Muscle layer of colon (tissue), 2 donors: ENCODE measurements around the gene NTHL1.
A peak's percentile ranks its signal among the peaks of the same experiment; 100 is the strongest.

ENCODE experiments used
- H3K27ac ChIP-seq: one replicate; pipeline ENCODE4 v1.7.0; 2013; ENCODE audit warnings: low read depth, mild to moderate bottlenecking, low read length, moderate library complexity
- H3K27me3 ChIP-seq, 2 donors: one replicate each; pipeline ENCODE4 v1.7.0; 2013; ENCODE audit warnings: low read length in 2 of 2, mild to moderate bottlenecking in 2 of 2; ENCODE audit not compliant: insufficient read depth in 2 of 2, control insufficient read depth in 1 of 2
- H3K36me3 ChIP-seq: one replicate; pipeline ENCODE4 v1.7.0; 2013; ENCODE audit warnings: mild to moderate bottlenecking, low read length; ENCODE audit not compliant: insufficient read depth
- H3K4me1 ChIP-seq: one replicate; pipeline ENCODE4 v1.7.0; 2013; ENCODE audit warnings: mild to moderate bottlenecking, low read length; ENCODE audit not compliant: insufficient read depth
- H3K4me3 ChIP-seq, 2 donors: one replicate each; pipeline ENCODE4 v1.7.0; 2013; ENCODE audit warnings: low read length in 2 of 2, low read depth in 1 of 2, mild to moderate bottlenecking in 1 of 2, moderate library complexity in 1 of 2
- H3K9ac ChIP-seq: one replicate; pipeline ENCODE4 v1.7.0; 2013; ENCODE audit warnings: low read length
- H3K9me3 ChIP-seq: one replicate; pipeline ENCODE4 v1.7.0; 2013; ENCODE audit warnings: mild to moderate bottlenecking, low read length
- donor health status: abdominal sarcoma.
- donor health status: Adenocarcinoma of cecum.

NTHL1 gene

DNA sequence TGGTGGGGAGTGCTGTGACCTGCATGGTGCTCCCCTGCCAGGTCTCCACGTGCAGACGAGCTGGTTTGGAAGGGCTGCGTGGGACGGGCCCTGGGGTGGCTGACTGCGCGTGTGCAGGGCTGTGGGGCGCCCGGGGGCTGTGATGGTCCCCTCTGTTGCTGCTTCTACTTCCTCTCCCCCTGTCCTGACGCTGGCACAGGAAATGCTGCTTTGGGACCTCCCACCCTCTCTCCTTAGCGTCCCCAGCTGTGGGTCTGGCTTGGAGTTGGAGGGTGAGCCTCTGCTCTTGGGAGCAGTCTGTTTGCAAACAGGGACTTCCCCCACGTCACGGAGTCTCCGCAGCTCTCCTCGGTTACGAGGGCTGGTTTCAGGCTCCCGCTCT is 35.3 kb upstream of the NTHL1 start:
- Histone ChIP-seq H3K4me1 (peaks cover 16% of the 10 kb centered on the region), H3K36me3 (peaks cover 37% of the 10 kb centered on the region), H3K9me3 (no peaks in the 10 kb centered on the region), H3K9ac (no peak overlapping the region), H3K4me3 (no peak overlapping the region), H3K27ac (no peak overlapping the region), H3K27me3 (no peaks in the 10 kb centered on the region)

DNA sequence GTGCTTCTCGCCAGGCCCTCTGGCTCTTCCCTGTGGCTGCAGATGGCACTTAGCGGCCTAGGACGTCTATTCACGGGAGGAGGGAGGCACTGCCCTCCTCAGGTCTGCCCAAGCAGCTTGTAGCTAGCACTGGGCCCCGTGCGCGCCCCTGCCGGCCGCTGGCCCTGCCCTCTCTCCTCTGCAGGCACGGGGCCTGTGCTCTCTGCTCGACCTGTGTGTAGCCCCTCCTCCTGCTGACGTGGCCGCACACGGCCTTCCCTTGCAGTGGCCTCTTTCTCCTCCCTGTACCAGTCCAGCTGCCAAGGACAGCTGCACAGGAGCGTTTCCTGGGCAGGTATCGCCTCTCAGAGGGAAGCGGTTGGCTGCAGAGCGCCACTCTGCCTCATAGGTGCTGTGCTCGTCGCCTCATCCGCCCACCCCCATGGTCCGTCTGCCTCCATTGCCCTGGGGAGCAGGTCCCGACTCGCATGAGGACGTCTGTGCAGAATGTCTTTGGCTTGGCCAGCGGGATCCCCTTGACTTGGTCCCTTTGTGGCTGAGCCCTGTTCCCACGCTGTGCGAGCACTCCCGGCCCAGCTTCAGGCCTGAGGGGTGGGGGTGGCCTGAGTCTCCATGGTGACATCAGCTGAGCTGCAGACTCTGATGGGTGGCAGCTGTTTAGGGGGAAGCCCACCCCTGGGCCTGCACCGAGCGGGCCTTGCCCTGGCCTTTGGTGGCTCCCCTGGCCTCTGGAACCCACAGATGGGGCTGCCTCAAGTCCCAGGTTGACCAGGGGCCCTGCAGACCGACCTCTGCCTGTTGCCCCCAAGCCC is 34.7 kb upstream of the NTHL1 start:
- H3K4me3 ChIP-seq: no peak overlapping the region
- H3K4me1 ChIP-seq: peaks cover 16% of the 10 kb centered on the region
- H3K27me3 ChIP-seq: no peaks in the 10 kb centered on the region
- peaks cover 42% of the 10 kb centered on the region for H3K36me3 ChIP-seq
- no peaks in the 10 kb centered on the region for H3K9me3 ChIP-seq
- H3K27ac ChIP-seq: peak overlapping the region; percentile 14
- H3K9ac ChIP-seq: no peak overlapping the region

DNA sequence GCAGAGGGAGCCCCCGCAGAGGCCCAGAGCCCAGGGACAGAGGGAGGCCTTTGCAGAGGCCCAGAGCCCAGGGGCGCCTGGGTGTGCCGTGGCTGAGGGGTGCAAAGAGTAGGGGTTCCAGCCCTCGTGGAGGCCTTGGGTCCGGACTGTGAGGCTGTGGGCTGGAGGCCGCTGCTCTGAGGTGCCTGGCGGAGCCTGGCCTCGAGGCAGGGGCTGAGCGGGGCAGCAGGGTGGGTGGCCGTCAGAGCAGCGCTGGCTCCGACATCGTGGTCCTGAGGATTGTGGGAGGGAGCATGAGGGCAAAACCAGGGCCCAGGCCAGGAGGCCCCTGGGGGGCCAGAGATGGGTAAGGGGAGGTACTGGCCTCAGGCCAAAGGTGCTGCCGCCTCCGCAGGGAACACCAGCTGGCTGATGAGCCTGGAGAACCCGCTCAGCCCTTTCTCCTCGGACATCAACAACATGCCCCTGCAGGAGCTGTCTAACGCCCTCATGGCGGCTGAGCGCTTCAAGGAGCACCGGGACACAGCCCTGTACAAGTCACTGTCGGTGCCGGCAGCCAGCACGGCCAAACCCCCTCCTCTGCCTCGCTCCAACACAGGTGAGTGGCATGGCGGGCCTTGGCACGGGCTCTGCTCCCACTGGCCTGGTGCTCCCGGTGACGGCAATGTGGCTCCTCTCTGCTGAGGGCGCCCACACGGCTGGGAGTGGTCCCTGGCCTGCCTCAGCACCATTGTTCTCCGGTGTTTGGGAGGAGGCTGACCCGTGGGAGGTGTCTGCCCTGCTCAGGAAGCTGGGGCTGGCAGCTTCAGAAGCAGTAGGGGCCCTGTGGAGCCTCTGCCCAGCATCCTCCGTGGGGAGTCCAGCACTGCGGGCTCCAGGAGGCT is 33.8 kb upstream of the NTHL1 start:
- H3K9me3 ChIP-seq: no peaks in the 10 kb centered on the region
- H3K9ac ChIP-seq: no peak overlapping the region

GRCh38 chr16:2079991-2080390 is 32.4 kb upstream of the NTHL1 start:
- H3K9ac ChIP-seq: no peak overlapping the region
- H3K36me3 ChIP-seq: peaks cover 58% of the 10 kb centered on the region
- H3K4me1 ChIP-seq: peaks cover 16% of the 10 kb centered on the region
- H3K4me3 ChIP-seq: no peak overlapping the region
- no peaks in the 10 kb centered on the region for H3K9me3 ChIP-seq
- no peaks in the 10 kb centered on the region for H3K27me3 ChIP-seq
- no peak overlapping the region for H3K27ac ChIP-seq

More for the DNA sequence above, 33.8 kb upstream of the NTHL1 start:
- Histone ChIP-seq H3K4me3 (no peak overlapping the region), H3K36me3 (peaks cover 48% of the 10 kb centered on the region), H3K4me1 (peaks cover 16% of the 10 kb centered on the region), H3K27ac (no peak overlapping the region), H3K27me3 (no peaks in the 10 kb centered on the region)

- peaks cover 58% of the 10 kb centered on the region for H3K36me3 ChIP-seq
- no peaks in the 10 kb centered on the region for H3K9me3 ChIP-seq
- H3K9ac ChIP-seq: no peak overlapping the region
- H3K4me3 ChIP-seq: no peak overlapping the region
- H3K27me3 ChIP-seq: no peaks in the 10 kb centered on the region
- peaks cover 16% of the 10 kb centered on the region for H3K4me1 ChIP-seq
- H3K27ac ChIP-seq: no peak overlapping the region
Observed at GRCh38 chr16:2079311-2079800, 31.7 kb upstream of the NTHL1 start.

- no peak overlapping the region for H3K4me3 ChIP-seq
- peaks cover 16% of the 10 kb centered on the region for H3K4me1 ChIP-seq
- no peaks in the 10 kb centered on the region for H3K27me3 ChIP-seq
- H3K36me3 ChIP-seq: peaks cover 64% of the 10 kb centered on the region
- H3K9ac ChIP-seq: no peak overlapping the region
- H3K9me3 ChIP-seq: no peaks in the 10 kb centered on the region
- H3K27ac ChIP-seq: no peak overlapping the region
Observed at GRCh38 chr16:2078691-2079090, 31.1 kb upstream of the NTHL1 start.

- Histone ChIP-seq H3K4me3 (no peak overlapping the region), H3K4me1 (peaks cover 16% of the 10 kb centered on the region), H3K36me3 (peaks cover 67% of the 10 kb centered on the region), H3K27me3 (no peaks in the 10 kb centered on the region), H3K9ac (no peak overlapping the region), H3K9me3 (no peaks in the 10 kb centered on the region), H3K27ac (no peak overlapping the region)
Observed at GRCh38 chr16:2078096-2078495, 30.5 kb upstream of the NTHL1 start.

- Histone ChIP-seq H3K9ac (no peak overlapping the region), H3K9me3 (no peaks in the 10 kb centered on the region), H3K4me1 (peaks cover 13% of the 10 kb centered on the region), H3K27ac (no peak overlapping the region), H3K36me3 (peaks cover 70% of the 10 kb centered on the region), H3K4me3 (no peak overlapping the region), H3K27me3 (no peaks in the 10 kb centered on the region)
Observed at GRCh38 chr16:2077696-2078095, 30.1 kb upstream of the NTHL1 start.

DNA sequence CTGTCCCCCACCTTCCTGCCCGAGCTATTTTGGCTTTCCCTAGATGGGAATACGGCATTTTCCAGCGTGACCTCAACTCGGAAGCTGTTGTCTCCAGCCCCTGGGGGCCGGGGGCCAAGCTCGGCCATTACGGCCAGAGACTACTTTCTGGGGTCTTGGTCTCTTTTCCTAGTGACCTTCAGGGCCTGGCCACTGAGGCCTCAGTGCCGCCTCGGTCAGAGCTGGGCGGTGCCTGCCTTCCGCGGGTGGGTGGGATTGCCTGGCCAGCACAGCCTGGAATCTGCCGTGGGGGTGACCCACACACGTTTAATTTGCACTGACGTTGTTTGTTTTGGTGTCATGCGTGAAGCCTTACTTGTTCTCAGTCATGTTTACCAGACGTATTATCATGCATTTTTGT is 29.4 kb upstream of the NTHL1 start:
- no peak overlapping the region for H3K9ac ChIP-seq
- no peak overlapping the region for H3K4me3 ChIP-seq
- no peak overlapping the region for H3K27ac ChIP-seq
- H3K9me3 ChIP-seq: no peaks in the 10 kb centered on the region
- H3K36me3 ChIP-seq: peaks cover 70% of the 10 kb centered on the region
- peaks cover 6% of the 10 kb centered on the region for H3K4me1 ChIP-seq
- no peaks in the 10 kb centered on the region for H3K27me3 ChIP-seq

DNA sequence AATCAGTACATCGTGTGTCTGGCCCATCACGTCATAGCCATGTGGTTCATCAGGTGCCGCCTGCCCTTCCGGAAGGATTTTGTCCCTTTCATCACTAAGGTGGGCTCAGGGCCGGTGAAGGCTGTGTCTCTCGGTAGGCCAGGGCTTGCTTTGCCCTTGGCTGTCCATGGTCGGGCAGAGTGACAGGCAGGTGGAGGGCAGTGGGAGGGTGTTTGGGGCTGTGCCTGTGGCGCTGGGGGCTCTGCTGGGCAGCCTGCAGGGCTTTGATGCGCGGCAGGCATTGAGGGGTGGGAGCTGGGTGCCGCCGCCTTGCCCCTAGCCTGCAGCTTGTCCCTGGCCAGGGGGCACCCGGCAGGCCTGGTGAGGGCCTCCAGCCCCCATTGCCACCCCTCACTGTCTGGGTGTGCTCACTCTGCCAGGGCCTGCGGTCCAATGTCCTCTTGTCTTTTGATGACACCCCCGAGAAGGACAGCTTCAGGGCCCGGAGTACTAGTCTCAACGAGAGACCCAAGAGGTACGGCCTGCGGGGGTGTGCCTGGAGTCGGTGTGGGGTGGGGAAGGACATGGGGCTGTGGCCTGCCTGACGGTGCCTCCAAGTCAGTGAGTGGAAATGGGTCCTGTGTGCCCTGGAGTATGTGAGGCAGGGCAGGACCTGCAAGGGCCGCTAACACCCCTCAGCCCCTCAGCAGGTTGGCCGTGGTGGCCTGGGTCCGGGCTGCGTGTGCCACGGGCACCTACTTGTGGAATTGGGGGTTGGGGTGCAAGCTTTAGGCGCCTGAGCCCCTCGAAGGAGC is 28.6 kb upstream of the NTHL1 start:
- H3K9ac ChIP-seq: no peak overlapping the region
- H3K27me3 ChIP-seq: no peaks in the 10 kb centered on the region
- H3K4me1 ChIP-seq: peaks cover 6% of the 10 kb centered on the region
- H3K27ac ChIP-seq: no peak overlapping the region
- no peaks in the 10 kb centered on the region for H3K9me3 ChIP-seq
- no peak overlapping the region for H3K4me3 ChIP-seq
- peaks cover 73% of the 10 kb centered on the region for H3K36me3 ChIP-seq

- Histone ChIP-seq H3K4me1 (peaks cover 6% of the 10 kb centered on the region), H3K27ac (no peak overlapping the region), H3K27me3 (no peaks in the 10 kb centered on the region), H3K9me3 (no peaks in the 10 kb centered on the region), H3K4me3 (no peak overlapping the region), H3K9ac (no peak overlapping the region), H3K36me3 (peaks cover 75% of the 10 kb centered on the region)
Observed at GRCh38 chr16:2075631-2076030, 28.0 kb upstream of the NTHL1 start.
